ENCODE results near the gene ZNF331. TPM values are rescaled to one million over a fixed set of nuclear protein-coding genes. Genes with fewer than 3 reads are reported as not detected.
"Not testable (repeated sequence)": the region's sequence is repeated elsewhere in the genome, so short reads cannot be mapped to it uniquely, and the experiment has no call there.

ZNF331 gene
- total RNA-seq, 1 experiment from 2014 or later = 29.8 TPM

GRCh38 chr19:53503671-53504364 is 34.1 kb upstream of the ZNF331 start:
- intact Hi-C loops (cut with micrococcal nuclease; ENCODE audit: unreplicated experiment); H3K27ac ChIP-seq (ENCODE audit: low read depth, low read length, poor library complexity, severe bottlenecking); BruUV-seq (replicated peaks); H3K27me3 ChIP-seq (replicated peaks; ENCODE audit: insufficient read depth, low read depth, low read length, poor library complexity); H3K4me3 ChIP-seq (ENCODE audit: low read depth, low read length, poor library complexity, severe bottlenecking); H3K9me3 ChIP-seq (ENCODE audit: low read depth, low read length, poor library complexity, severe bottlenecking); POLR2A ChIA-PET (ENCODE audit: low non-redundant PET); H3K36me3 ChIP-seq (ENCODE audit: insufficient read depth, low read length, poor library complexity, severe bottlenecking); CTCF ChIA-PET; H3K4me1 ChIP-seq (ENCODE audit: insufficient read depth, low read length, poor library complexity, severe bottlenecking); DNase-seq (ENCODE audit: low spot score): not testable (repeated sequence)
- TF ChIP-seq CTCF (conservative IDR thresholded peaks at IDR 0.05; ENCODE audit: low read depth, low read length) = peak; percentile 39; the same call in 1 of the 2 replicates

- POLR2A ChIA-PET (ENCODE audit: low non-redundant PET); H3K36me3 ChIP-seq (ENCODE audit: insufficient read depth, low read length, poor library complexity, severe bottlenecking); BruUV-seq (replicated peaks); H3K4me1 ChIP-seq (ENCODE audit: insufficient read depth, low read length, poor library complexity, severe bottlenecking); H3K9me3 ChIP-seq (ENCODE audit: low read depth, low read length, poor library complexity, severe bottlenecking); H3K27ac ChIP-seq (ENCODE audit: low read depth, low read length, poor library complexity, severe bottlenecking); CTCF ChIA-PET; intact Hi-C loops (cut with micrococcal nuclease; ENCODE audit: unreplicated experiment); H3K4me3 ChIP-seq (ENCODE audit: low read depth, low read length, poor library complexity, severe bottlenecking); H3K27me3 ChIP-seq (replicated peaks; ENCODE audit: insufficient read depth, low read depth, low read length, poor library complexity): not testable (repeated sequence)
- peak; percentile 28 for DNase-seq (ENCODE audit: low spot score)
- TF ChIP-seq CTCF (conservative IDR thresholded peaks at IDR 0.05; ENCODE audit: low read depth, low read length) = 0 out of 2 replicates have a peak, but pooled peaks have one; percentile 2
These were observed 33.6 kb upstream of the ZNF331 start for GRCh38 chr19:53504365-53504703.

- H3K36me3 ChIP-seq (ENCODE audit: insufficient read depth, low read length, poor library complexity, severe bottlenecking) = no peaks in the 10 kb centered on the region
- no peak overlapping the region for H3K4me3 ChIP-seq (ENCODE audit: low read depth, low read length, poor library complexity, severe bottlenecking)
- no peaks in the 10 kb centered on the region for H3K4me1 ChIP-seq (ENCODE audit: insufficient read depth, low read length, poor library complexity, severe bottlenecking)
- TF ChIP-seq EZH2 (IDR thresholded peaks at IDR 0.05; ENCODE audit: borderline replicate concordance, low read depth, low read length, poor library complexity, severe bottlenecking) = no peak
- no peak for TF ChIP-seq CTCF (conservative IDR thresholded peaks at IDR 0.05; ENCODE audit: low read depth, low read length)
- intact Hi-C loops (cut with micrococcal nuclease; ENCODE audit: unreplicated experiment) = no loop called here
- no peaks in the 10 kb centered on the region for H3K9me3 ChIP-seq (ENCODE audit: low read depth, low read length, poor library complexity, severe bottlenecking)
- H3K27me3 ChIP-seq (replicated peaks; ENCODE audit: insufficient read depth, low read depth, low read length, poor library complexity) = peaks cover 4% of the 10 kb centered on the region
- DNase-seq (ENCODE audit: low spot score) = no peak
- CTCF ChIA-PET = no interaction called here
- POLR2A ChIA-PET (ENCODE audit: low non-redundant PET) = no interaction called here
- no TSS peak for BruUV-seq (replicated peaks)
- no peak overlapping the region for H3K27ac ChIP-seq (ENCODE audit: low read depth, low read length, poor library complexity, severe bottlenecking)
These were observed 33.1 kb upstream of the ZNF331 start for GRCh38 chr19:53504885-53505284.
